SK-N-SH treated with all-trans-retinoic acid at 6 μM for 48 hours (cell line): ENCODE results near the gene COL25A1.
A peak's percentile ranks its signal among the peaks of the same experiment; 100 is the strongest.

Experiments
- ATAC-seq: fragments of 200-7000 bp; cut with Tn5 transposase; 3 replicates; pipeline ENCODE4 v1.9.1; 2020; ENCODE audit warnings: mild to moderate bottlenecking, moderate library complexity
- ARNTL ChIP-seq: fragments of 450-650 bp; formaldehyde crosslinking; IDR thresholded peaks from 2 replicates; pipeline ENCODE4 v1.5.0; 2020; ENCODE audit warnings: low read depth, mild to moderate bottlenecking, moderate library complexity, borderline replicate concordance
- BACH2 ChIP-seq: fragments of 250-450 bp; sonication (Bioruptor Pico); IDR thresholded peaks from 2 replicates; pipeline ENCODE4 v1.9.0; 2021; ENCODE audit warnings: mild to moderate bottlenecking, borderline replicate concordance
- CREB5 ChIP-seq: fragments of 250-450 bp; sonication (Bioruptor Pico); IDR thresholded peaks from 2 replicates; pipeline ENCODE4 v1.5.1; 2020; ENCODE audit warnings: low read depth, mild to moderate bottlenecking, moderate library complexity
- CSDC2 ChIP-seq: fragments of 250-450 bp; sonication (Bioruptor Pico); IDR thresholded peaks from 2 replicates; pipeline ENCODE4 v1.5.0; 2020; ENCODE audit warnings: mild to moderate bottlenecking, moderate library complexity
- ESRRG ChIP-seq: fragments of 250-450 bp; sonication (Bioruptor Pico); IDR thresholded peaks from 2 replicates; pipeline ENCODE4 v1.6.1; 2021; ENCODE audit warnings: mild to moderate bottlenecking
- GLIS3 ChIP-seq: fragments of 250-450 bp; sonication (Bioruptor Pico); IDR thresholded peaks from 2 replicates; pipeline ENCODE4 v1.5.0; 2020; ENCODE audit warnings: mild to moderate bottlenecking, moderate library complexity
- OSR1 ChIP-seq: fragments of 250-450 bp; sonication (Bioruptor Pico); IDR thresholded peaks from 2 replicates; pipeline ENCODE4 v1.8.0; 2022; ENCODE audit warnings: moderate library complexity, mild to moderate bottlenecking, inconsistent platforms
- PPARA ChIP-seq: fragments of 250-450 bp; sonication (Bioruptor Pico); IDR thresholded peaks from 2 replicates; pipeline ENCODE4 v1.5.0; 2020; ENCODE audit warnings: mild to moderate bottlenecking, borderline replicate concordance
- RARB ChIP-seq: fragments of 250-450 bp; sonication (Bioruptor Pico); IDR thresholded peaks from 2 replicates; pipeline ENCODE4 v1.8.0; 2021; ENCODE audit warnings: mild to moderate bottlenecking, moderate library complexity
- SNAI2 ChIP-seq: fragments of 250-450 bp; sonication (Bioruptor Pico); IDR thresholded peaks from 2 replicates; pipeline ENCODE4 v1.5.0; 2020; ENCODE audit warnings: mild to moderate bottlenecking, moderate library complexity
- TCF4 ChIP-seq: fragments of 250-450 bp; sonication (Bioruptor Pico); IDR thresholded peaks from 2 replicates; pipeline ENCODE4 v1.8.0; 2021; ENCODE audit warnings: mild to moderate bottlenecking, moderate library complexity, borderline replicate concordance
- TOX ChIP-seq: fragments of 250-450 bp; sonication (Bioruptor Pico); IDR thresholded peaks from 2 replicates; pipeline ENCODE4 v1.8.0; 2021; ENCODE audit warnings: mild to moderate bottlenecking, moderate library complexity, borderline replicate concordance
- ZC3H10 ChIP-seq: fragments of 250-450 bp; sonication (Bioruptor Pico); IDR thresholded peaks from 2 replicates; pipeline ENCODE4 v1.5.1; 2021; ENCODE audit warnings: mild to moderate bottlenecking, moderate library complexity
- ZFP3 ChIP-seq: fragments of 250-450 bp; sonication (Bioruptor Pico); IDR thresholded peaks from 2 replicates; pipeline ENCODE4 v1.5.0; 2020; ENCODE audit warnings: mild to moderate bottlenecking, moderate library complexity
- ZNF565 ChIP-seq: fragments of 450-650 bp; formaldehyde crosslinking; conservative IDR thresholded peaks from 2 replicates; pipeline ENCODE4 v1.5.0; 2020; ENCODE audit warnings: low read depth, mild to moderate bottlenecking, moderate library complexity
- ZNF70 ChIP-seq: fragments of 450-650 bp; formaldehyde crosslinking; IDR thresholded peaks from 2 replicates; pipeline ENCODE4 v1.5.0; 2020; ENCODE audit warnings: mild to moderate bottlenecking, moderate library complexity
- ZNF8 ChIP-seq: fragments of 450-650 bp; formaldehyde crosslinking; IDR thresholded peaks from 2 replicates; pipeline ENCODE4 v1.5.0; 2020; ENCODE audit warnings: mild to moderate bottlenecking, moderate library complexity
- TF ChIP-seq, protein P1 (sequence below): fragments of 250-450 bp; sonication (Bioruptor Pico); IDR thresholded peaks from 2 replicates; pipeline ENCODE4 v1.8.0; 2021; ENCODE audit warnings: low read depth, mild to moderate bottlenecking, moderate library complexity, borderline replicate concordance
- TF ChIP-seq, protein P2 (sequence below): fragments of 250-450 bp; sonication (Bioruptor Pico); IDR thresholded peaks from 2 replicates; pipeline ENCODE4 v1.5.0; 2020; ENCODE audit warnings: mild to moderate bottlenecking, moderate library complexity
- TF ChIP-seq, protein P3 (sequence below): fragments of 250-450 bp; sonication (Bioruptor Pico); IDR thresholded peaks from 2 replicates; pipeline ENCODE4 v1.8.0; 2020; ENCODE audit warnings: mild to moderate bottlenecking, moderate library complexity, borderline replicate concordance

Gene COL25A1

DNA sequence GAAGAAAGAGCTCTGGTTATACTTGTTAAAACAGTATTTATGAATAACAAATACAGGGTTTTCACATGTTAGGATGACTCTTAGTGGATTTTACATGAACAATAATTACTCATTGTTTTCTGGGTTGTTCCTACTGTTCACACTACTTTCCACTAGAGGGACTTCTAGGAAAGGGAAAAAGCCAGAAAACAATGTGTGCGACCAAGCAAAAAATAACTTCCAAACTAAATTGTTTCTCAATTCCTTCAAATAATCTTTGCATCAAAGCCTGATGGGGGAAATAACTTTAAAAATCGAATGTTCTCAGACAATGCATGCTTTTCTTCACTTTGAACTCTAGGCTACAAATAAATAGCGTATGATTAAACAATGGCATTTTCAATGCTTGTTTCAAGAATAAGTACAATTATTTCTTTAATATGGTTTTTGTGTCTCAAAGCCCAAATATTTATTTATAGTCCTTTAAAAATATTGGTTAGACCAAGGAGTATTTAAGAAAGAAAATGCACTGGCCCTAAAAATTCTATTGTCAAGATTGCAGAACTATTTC lies 467.5 kb downstream of the COL25A1 start:
- ATAC-seq: peak; percentile 89
- TF ChIP-seq PPARA (no peak), TOX (CRISPR knock-in tag) (no peak), ZNF565 (CRISPR knock-in tag) (no peak), TCF4 (no peak), ZNF8 (CRISPR knock-in tag) (no peak), OSR1 (no peak)
- TF ChIP-seq, protein P1, sequence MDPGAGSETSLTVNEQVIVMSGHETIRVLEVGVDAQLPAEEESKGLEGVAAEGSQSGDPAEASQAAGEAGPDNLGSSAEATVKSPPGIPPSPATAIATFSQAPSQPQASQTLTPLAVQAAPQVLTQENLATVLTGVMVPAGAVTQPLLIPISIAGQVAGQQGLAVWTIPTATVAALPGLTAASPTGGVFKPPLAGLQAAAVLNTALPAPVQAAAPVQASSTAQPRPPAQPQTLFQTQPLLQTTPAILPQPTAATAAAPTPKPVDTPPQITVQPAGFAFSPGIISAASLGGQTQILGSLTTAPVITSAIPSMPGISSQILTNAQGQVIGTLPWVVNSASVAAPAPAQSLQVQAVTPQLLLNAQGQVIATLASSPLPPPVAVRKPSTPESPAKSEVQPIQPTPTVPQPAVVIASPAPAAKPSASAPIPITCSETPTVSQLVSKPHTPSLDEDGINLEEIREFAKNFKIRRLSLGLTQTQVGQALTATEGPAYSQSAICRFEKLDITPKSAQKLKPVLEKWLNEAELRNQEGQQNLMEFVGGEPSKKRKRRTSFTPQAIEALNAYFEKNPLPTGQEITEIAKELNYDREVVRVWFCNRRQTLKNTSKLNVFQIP (CRISPR knock-in tag): no peak

- ATAC-seq: peak; percentile 47; the same call in 1 of the 3 replicates
- TF ChIP-seq TOX (CRISPR knock-in tag) (no peak), OSR1 (no peak), SNAI2 (CRISPR knock-in tag) (no peak), PPARA (no peak), GLIS3 (CRISPR knock-in tag) (no peak), ZFP3 (CRISPR knock-in tag) (no peak), ARNTL (CRISPR knock-in tag) (no peak)
- TF ChIP-seq, protein P2, sequence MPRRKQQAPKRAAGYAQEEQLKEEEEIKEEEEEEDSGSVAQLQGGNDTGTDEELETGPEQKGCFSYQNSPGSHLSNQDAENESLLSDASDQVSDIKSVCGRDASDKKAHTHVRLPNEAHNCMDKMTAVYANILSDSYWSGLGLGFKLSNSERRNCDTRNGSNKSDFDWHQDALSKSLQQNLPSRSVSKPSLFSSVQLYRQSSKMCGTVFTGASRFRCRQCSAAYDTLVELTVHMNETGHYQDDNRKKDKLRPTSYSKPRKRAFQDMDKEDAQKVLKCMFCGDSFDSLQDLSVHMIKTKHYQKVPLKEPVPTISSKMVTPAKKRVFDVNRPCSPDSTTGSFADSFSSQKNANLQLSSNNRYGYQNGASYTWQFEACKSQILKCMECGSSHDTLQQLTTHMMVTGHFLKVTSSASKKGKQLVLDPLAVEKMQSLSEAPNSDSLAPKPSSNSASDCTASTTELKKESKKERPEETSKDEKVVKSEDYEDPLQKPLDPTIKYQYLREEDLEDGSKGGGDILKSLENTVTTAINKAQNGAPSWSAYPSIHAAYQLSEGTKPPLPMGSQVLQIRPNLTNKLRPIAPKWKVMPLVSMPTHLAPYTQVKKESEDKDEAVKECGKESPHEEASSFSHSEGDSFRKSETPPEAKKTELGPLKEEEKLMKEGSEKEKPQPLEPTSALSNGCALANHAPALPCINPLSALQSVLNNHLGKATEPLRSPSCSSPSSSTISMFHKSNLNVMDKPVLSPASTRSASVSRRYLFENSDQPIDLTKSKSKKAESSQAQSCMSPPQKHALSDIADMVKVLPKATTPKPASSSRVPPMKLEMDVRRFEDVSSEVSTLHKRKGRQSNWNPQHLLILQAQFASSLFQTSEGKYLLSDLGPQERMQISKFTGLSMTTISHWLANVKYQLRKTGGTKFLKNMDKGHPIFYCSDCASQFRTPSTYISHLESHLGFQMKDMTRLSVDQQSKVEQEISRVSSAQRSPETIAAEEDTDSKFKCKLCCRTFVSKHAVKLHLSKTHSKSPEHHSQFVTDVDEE (CRISPR knock-in tag): no peak
- TF ChIP-seq, protein P3, sequence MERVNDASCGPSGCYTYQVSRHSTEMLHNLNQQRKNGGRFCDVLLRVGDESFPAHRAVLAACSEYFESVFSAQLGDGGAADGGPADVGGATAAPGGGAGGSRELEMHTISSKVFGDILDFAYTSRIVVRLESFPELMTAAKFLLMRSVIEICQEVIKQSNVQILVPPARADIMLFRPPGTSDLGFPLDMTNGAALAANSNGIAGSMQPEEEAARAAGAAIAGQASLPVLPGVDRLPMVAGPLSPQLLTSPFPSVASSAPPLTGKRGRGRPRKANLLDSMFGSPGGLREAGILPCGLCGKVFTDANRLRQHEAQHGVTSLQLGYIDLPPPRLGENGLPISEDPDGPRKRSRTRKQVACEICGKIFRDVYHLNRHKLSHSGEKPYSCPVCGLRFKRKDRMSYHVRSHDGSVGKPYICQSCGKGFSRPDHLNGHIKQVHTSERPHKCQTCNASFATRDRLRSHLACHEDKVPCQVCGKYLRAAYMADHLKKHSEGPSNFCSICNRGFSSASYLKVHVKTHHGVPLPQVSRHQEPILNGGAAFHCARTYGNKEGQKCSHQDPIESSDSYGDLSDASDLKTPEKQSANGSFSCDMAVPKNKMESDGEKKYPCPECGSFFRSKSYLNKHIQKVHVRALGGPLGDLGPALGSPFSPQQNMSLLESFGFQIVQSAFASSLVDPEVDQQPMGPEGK (CRISPR knock-in tag): no peak
- TF ChIP-seq, protein P1 (CRISPR knock-in tag): no peak
Measured at GRCh38 chr4:108834166-108834834, 468.2 kb downstream of the COL25A1 start.

DNA sequence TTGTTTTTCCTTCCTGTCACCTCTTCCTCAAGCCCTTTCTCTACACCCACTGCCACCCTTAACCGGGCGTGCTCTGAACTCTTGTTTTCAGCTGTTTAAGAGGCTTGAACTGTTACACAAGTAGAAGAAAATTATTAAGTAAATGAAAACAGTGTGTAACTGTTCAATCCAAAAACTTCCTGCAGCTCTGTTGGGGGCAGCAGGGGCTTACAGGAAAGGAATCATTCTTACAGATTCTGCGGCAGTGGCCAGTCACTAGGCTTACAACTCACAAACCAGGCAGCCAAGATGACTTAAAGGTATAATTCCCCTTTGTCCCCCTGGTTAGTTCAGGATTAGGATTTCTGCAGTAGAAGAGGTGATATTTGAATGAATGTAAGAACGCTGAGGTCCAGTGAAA lies 469.4 kb downstream of the COL25A1 start:
- no peak for ATAC-seq
- TF ChIP-seq ARNTL (CRISPR knock-in tag) (no peak), ESRRG (no peak), TOX (CRISPR knock-in tag) (no peak), ZNF70 (no peak), BACH2 (CRISPR knock-in tag) (no peak), CREB5 (CRISPR knock-in tag) (no peak), GLIS3 (CRISPR knock-in tag) (no peak), SNAI2 (CRISPR knock-in tag) (no peak), ZNF8 (CRISPR knock-in tag) (no peak), ZNF565 (CRISPR knock-in tag) (no peak), ZFP3 (CRISPR knock-in tag) (no peak), ZC3H10 (CRISPR knock-in tag) (no peak), CSDC2 (no peak), RARB (CRISPR knock-in tag) (no peak)
- TF ChIP-seq, protein P2 (CRISPR knock-in tag): no peak
- TF ChIP-seq, protein P1 (CRISPR knock-in tag): no peak
